H9 (cell line): ENCODE data around the gene CDH22. TPM values are rescaled to one million over a fixed set of nuclear protein-coding genes. Genes with fewer than 3 reads are reported as not detected.

ENCODE experiments used
- DNase-seq: peaks from one replicate; pipeline ENCODE4 v3.0.0-alpha.2; 2017
- H2AFZ ChIP-seq: one replicate; pipeline ENCODE4 v1.6.1; 2013; ENCODE audit warnings: mild to moderate bottlenecking, low read length, control low read depth, moderate library complexity
- H2AK5ac ChIP-seq: 2 replicates; pipeline ENCODE4 v1.6.1; 2013; ENCODE audit warnings: low read length, control low read depth, mixed read lengths; ENCODE audit not compliant: insufficient read length
- H2BK120ac ChIP-seq: one replicate; pipeline ENCODE4 v1.6.1; 2013; ENCODE audit warnings: low read depth, mild to moderate bottlenecking, low read length, control low read depth, inconsistent platforms; ENCODE audit not compliant: poor library complexity, severe bottlenecking
- H2BK12ac ChIP-seq: 2 replicates; pipeline ENCODE4 v1.6.1; 2013; ENCODE audit warnings: low read length, control low read depth, mixed read lengths, low read depth; ENCODE audit not compliant: insufficient read length
- H2BK15ac ChIP-seq: 2 replicates; pipeline ENCODE4 v1.6.1; 2013; ENCODE audit warnings: low read depth, low read length, control low read depth
- H2BK20ac ChIP-seq: one replicate; pipeline ENCODE4 v1.6.1; 2013; ENCODE audit warnings: low read depth, mild to moderate bottlenecking, low read length, control low read depth, inconsistent platforms; ENCODE audit not compliant: poor library complexity, severe bottlenecking
- H2BK5ac ChIP-seq: 2 replicates; pipeline ENCODE4 v1.6.1; 2013; ENCODE audit warnings: low read length, control low read depth, mixed read lengths; ENCODE audit not compliant: insufficient read length
- H3K14ac ChIP-seq: 2 replicates; pipeline ENCODE4 v1.6.1; 2013; ENCODE audit warnings: low read length, control low read depth; ENCODE audit not compliant: insufficient read depth
- H3K18ac ChIP-seq: 2 replicates; pipeline ENCODE4 v1.6.1; 2013; ENCODE audit warnings: low read depth, mild to moderate bottlenecking, mixed read lengths, low read length, control low read depth; ENCODE audit not compliant: insufficient read length
- H3K23ac ChIP-seq: 2 replicates; pipeline ENCODE4 v1.6.1; 2013; ENCODE audit warnings: low read length, control low read depth, mixed read lengths, low read depth; ENCODE audit not compliant: insufficient read length
- H3K23me2 ChIP-seq: 2 replicates; pipeline ENCODE4 v1.6.1; 2013; ENCODE audit warnings: low read depth, mild to moderate bottlenecking, mixed read lengths, low read length, control low read depth; ENCODE audit not compliant: insufficient read length, poor library complexity, severe bottlenecking
- H3K27ac ChIP-seq: 2 replicates; pipeline ENCODE4 v1.5.1; 2013; ENCODE audit warnings: low read length, control low read depth, mixed read lengths, low read depth; ENCODE audit not compliant: insufficient read length
- H3K27me3 ChIP-seq: 2 replicates; pipeline ENCODE4 v1.6.1; 2013; ENCODE audit warnings: low read length, control low read depth, inconsistent platforms; ENCODE audit not compliant: insufficient read depth
- H3K4ac ChIP-seq: 2 replicates; pipeline ENCODE4 v1.6.1; 2013; ENCODE audit warnings: low read depth, mild to moderate bottlenecking, control low read depth, inconsistent platforms, low read length, moderate library complexity
- H3K4me1 ChIP-seq: 2 replicates; pipeline ENCODE4 v1.6.1; 2013; ENCODE audit warnings: low read length, control low read depth, inconsistent platforms; ENCODE audit not compliant: insufficient read depth
- H3K4me2 ChIP-seq: 2 replicates; pipeline ENCODE4 v1.6.1; 2013; ENCODE audit warnings: low read length, control low read depth, mixed read lengths; ENCODE audit not compliant: insufficient read length, insufficient read depth
- H3K56ac ChIP-seq: 2 replicates; pipeline ENCODE4 v1.6.1; 2013; ENCODE audit warnings: low read depth, mild to moderate bottlenecking, mixed read lengths, low read length, control low read depth; ENCODE audit not compliant: insufficient read length
- H3K79me1 ChIP-seq: 2 replicates; pipeline ENCODE4 v1.6.1; 2013; ENCODE audit warnings: low read depth, mild to moderate bottlenecking, moderate library complexity, low read length, control low read depth, inconsistent platforms; ENCODE audit not compliant: insufficient read depth, poor library complexity, severe bottlenecking
- H3K79me2 ChIP-seq: 2 replicates; pipeline ENCODE4 v1.6.1; 2013; ENCODE audit warnings: low read length, control low read depth, inconsistent platforms; ENCODE audit not compliant: insufficient read depth
- H3K9ac ChIP-seq: 2 replicates; pipeline ENCODE4 v1.6.1; 2013; ENCODE audit warnings: low read length, control low read depth, mixed read lengths; ENCODE audit not compliant: insufficient read length; ENCODE audit errors: extremely low read depth
- H3K9me3 ChIP-seq: one replicate; pipeline ENCODE4 v1.6.1; 2013; ENCODE audit warnings: low read depth, low read length, inconsistent platforms; ENCODE audit not compliant: control insufficient read depth
- H3T11ph ChIP-seq: one replicate; pipeline ENCODE4 v1.6.1; 2013; ENCODE audit warnings: mild to moderate bottlenecking, low read length, control low read depth, inconsistent platforms
- H4K20me1 ChIP-seq: one replicate; pipeline ENCODE4 v1.6.1; 2013; ENCODE audit not compliant: control insufficient read depth, insufficient read length, insufficient read depth
- H4K5ac ChIP-seq: 2 replicates; pipeline ENCODE4 v1.6.1; 2013; ENCODE audit warnings: low read depth, mild to moderate bottlenecking, mixed read lengths, low read length, control low read depth; ENCODE audit not compliant: insufficient read length
- H4K8ac ChIP-seq: replicated peaks from 2 replicates; pipeline ENCODE4 v1.6.1; 2013; ENCODE audit warnings: low read length, control low read depth, mixed read lengths, low read depth; ENCODE audit not compliant: insufficient read length
- H4K91ac ChIP-seq: 2 replicates; pipeline ENCODE4 v1.6.1; 2013; ENCODE audit warnings: low read depth, mild to moderate bottlenecking, moderate library complexity, mixed read lengths, low read length, control low read depth; ENCODE audit not compliant: insufficient read length
- H3K27ac Mint-ChIP-seq, 3 experiments: 2 replicates in 2 of 3; 3 replicates in 1 of 3; pipeline ENCODE4 v1.8.0; 2020 to 2021; ENCODE audit warnings: mixed read lengths in 3 of 3, mild to moderate bottlenecking in 1 of 3, moderate library complexity in 1 of 3
- H3K27me3 Mint-ChIP-seq: 2 replicates; pipeline ENCODE4 v1.8.0; 2021; ENCODE audit warnings: low read depth, mild to moderate bottlenecking, moderate library complexity, mixed read lengths
- H3K36me3 Mint-ChIP-seq, 3 experiments: 2 replicates in 2 of 3; 3 replicates in 1 of 3; pipeline ENCODE4 v1.8.0; 2020 to 2021; ENCODE audit warnings: low read depth in 3 of 3, mixed read lengths in 3 of 3; ENCODE audit not compliant: insufficient read depth in 1 of 3
- H3K4me1 Mint-ChIP-seq, 2 experiments: 2 replicates each; pipeline ENCODE4 v1.8.0; 2020; ENCODE audit warnings: mixed read lengths in 2 of 2
- H3K4me3 Mint-ChIP-seq, 2 experiments: 2 replicates in 1 of 2; 3 replicates in 1 of 2; pipeline ENCODE4 v1.8.0; 2020 to 2021; ENCODE audit warnings: mild to moderate bottlenecking in 2 of 2, mixed read lengths in 2 of 2, moderate library complexity in 1 of 2
- H3K9me3 Mint-ChIP-seq, 2 experiments: 2 replicates in 1 of 2; 3 replicates in 1 of 2; pipeline ENCODE4 v1.8.0; 2020; ENCODE audit warnings: mild to moderate bottlenecking in 2 of 2, mixed read lengths in 2 of 2, moderate library complexity in 1 of 2
- CTCF ChIP-seq: fragments of 200-600 bp; sonication (generic); conservative IDR thresholded peaks from 3 replicates; pipeline ENCODE4 v1.8.0; 2021; ENCODE audit warnings: antibody characterized with exemption, mild to moderate bottlenecking
- WGBS: extraction: QIAGEN DNeasy Blood & Tissue Kit; methylation state at CpG from one replicate; pipeline ENCODE4 v1.1.7; 2013; ENCODE audit warnings: missing lambda C conversion rate, low lambda C conversion rate, mixed read lengths; ENCODE audit not compliant: insufficient read length; ENCODE audit errors: extremely low coverage; 5-methylcytosine and 5-hydroxymethylcytosine counted together
- total RNA-seq: library from RNA; stranded (reverse); gene quantifications from 2 replicates; pipeline ENCODE4 v1.2.1, GENCODE V29; 2021

Gene CDH22
- total RNA-seq, 1 experiment from 2014 or later: not detected

GRCh38 chr20:46242390-46242789, 65.9 kb downstream of the CDH22 start:
- Histone ChIP-seq H4K91ac (no peak overlapping the region), H2AFZ (no peak overlapping the region), H2BK20ac (no peak overlapping the region), H3K79me2 (no peaks in the 10 kb centered on the region), H2BK120ac (no peak overlapping the region), H3K56ac (no peak overlapping the region), H2BK15ac (no peak overlapping the region), H3K18ac (no peak overlapping the region), H3K27me3 (no peaks in the 10 kb centered on the region; the same call in 1 of the 2 replicates), H2AK5ac (no peak overlapping the region), H2BK12ac (no peak overlapping the region), H3K9ac (no peak overlapping the region), H3K14ac (no peak overlapping the region), H3K79me1 (no peaks in the 10 kb centered on the region), H3T11ph (no peak overlapping the region), H3K23me2 (no peaks in the 10 kb centered on the region), H4K5ac (no peak overlapping the region), H3K4me1 (peaks cover 6% of the 10 kb centered on the region; the same call in 1 of the 2 replicates), H4K20me1 (no peaks in the 10 kb centered on the region), H2BK5ac (no peak overlapping the region), H3K4ac (no peak overlapping the region), H3K9me3 (no peaks in the 10 kb centered on the region), H4K8ac (no peak overlapping the region), H3K4me2 (no peak overlapping the region), H3K23ac (no peak overlapping the region), H3K27ac (no peak overlapping the region)
- no peaks in the 10 kb centered on the region for H3K9me3 Mint-ChIP-seq
- no CpG with 5 or more reads among the region's 2 CpGs for WGBS
- H3K4me3 Mint-ChIP-seq: no peak overlapping the region
- TF ChIP-seq CTCF: no peak
- H3K4me1 Mint-ChIP-seq: peaks cover 13 to 27% of the 10 kb centered on the region in 2 experiments
- H3K27ac Mint-ChIP-seq: no peak overlapping the region
- H3K36me3 Mint-ChIP-seq: no peaks in the 10 kb centered on the region
- H3K27me3 Mint-ChIP-seq: peaks cover 24% of the 10 kb centered on the region
- DNase-seq: no peak
